Measurements from ENCODE around the gene RNU7-1.

Gene RNU7-1

GRCh38 chr12:6981152-6982052, 37.8 kb downstream of the RNU7-1 start:
- no peak overlapping the region for H3K4me3 ChIP-seq (ENCODE audit: low read depth, low read length)
- no peak for TF ChIP-seq CTCF (IDR thresholded peaks at IDR 0.05; ENCODE audit: insufficient read depth, low read depth, low read length, missing control alignments)
- DNase-seq (ENCODE audit: low read depth), result no peak

- no peak overlapping the region for H3K4me3 ChIP-seq (ENCODE audit: low read depth, low read length)
- no peak for DNase-seq (ENCODE audit: low read depth)
- no peak for TF ChIP-seq CTCF (IDR thresholded peaks at IDR 0.05; ENCODE audit: insufficient read depth, low read depth, low read length, missing control alignments)
Measured at GRCh38 chr12:6982532-6982931, 38.9 kb downstream of the RNU7-1 start.

GRCh38 chr12:6987956-6988553, 44.4 kb downstream of the RNU7-1 start:
- no peak for DNase-seq (ENCODE audit: low read depth)
- no peak overlapping the region for H3K4me3 ChIP-seq (ENCODE audit: low read depth, low read length)
- no peak for TF ChIP-seq CTCF (IDR thresholded peaks at IDR 0.05; ENCODE audit: insufficient read depth, low read depth, low read length, missing control alignments)

Measured in GM12865 (cell line).